SU-DHL-6 (cell line): ENCODE measurements around the gene WASF1.

ENCODE experiments used
- CTCF ChIP-seq: fragments of 200-600 bp; sonication (generic); IDR thresholded peaks from one replicate; pipeline ENCODE4 v1.5.1; 2017; ENCODE audit warnings: antibody characterized with exemption, mild to moderate bottlenecking, low read length, moderate library complexity; ENCODE audit not compliant: insufficient read depth, poor library complexity, severe bottlenecking
- EZH2phosphoT487 ChIP-seq: fragments of 200-600 bp; sonication (generic), shearing (Covaris generic); conservative IDR thresholded peaks from 2 replicates; pipeline ENCODE4 v1.6.1; 2018; ENCODE audit warnings: mild to moderate bottlenecking, antibody characterized with exemption, low read length, moderate library complexity, mixed read lengths

- TF ChIP-seq CTCF (no peak), EZH2phosphoT487 (no peak)
Observed at GRCh38 chr6:110139052-110139451, 40.4 kb downstream of the WASF1 start.
